Thyroid gland (tissue), 4 donors: Measurements from ENCODE around the gene SGSH.

Experiments used
- POLR2A ChIP-seq, 2 donors: fragments of 450-650 bp; IDR thresholded peaks; one replicate each; pipeline ENCODE4 v1.6.1; 2017; ENCODE audit warnings: antibody characterized with exemption in 2 of 2, mild to moderate bottlenecking in 2 of 2, moderate library complexity in 1 of 2
- TF ChIP-seq, protein P1 (sequence below), 6 experiments: fragments of 200-600 bp in 3 of 6; fragments of 450-650 bp in 3 of 6; sonication (generic) in 3 of 6; IDR thresholded peaks; one replicate each; pipeline ENCODE4 v1.5.1; 2016 to 2019; ENCODE audit warnings: antibody characterized with exemption in 6 of 6, mild to moderate bottlenecking in 2 of 6, inconsistent platforms in 1 of 6, moderate library complexity in 1 of 6

GRCh38 chr17:80216473-80217456 is 3.4 kb downstream of the SGSH start:
- TF ChIP-seq, protein P1, sequence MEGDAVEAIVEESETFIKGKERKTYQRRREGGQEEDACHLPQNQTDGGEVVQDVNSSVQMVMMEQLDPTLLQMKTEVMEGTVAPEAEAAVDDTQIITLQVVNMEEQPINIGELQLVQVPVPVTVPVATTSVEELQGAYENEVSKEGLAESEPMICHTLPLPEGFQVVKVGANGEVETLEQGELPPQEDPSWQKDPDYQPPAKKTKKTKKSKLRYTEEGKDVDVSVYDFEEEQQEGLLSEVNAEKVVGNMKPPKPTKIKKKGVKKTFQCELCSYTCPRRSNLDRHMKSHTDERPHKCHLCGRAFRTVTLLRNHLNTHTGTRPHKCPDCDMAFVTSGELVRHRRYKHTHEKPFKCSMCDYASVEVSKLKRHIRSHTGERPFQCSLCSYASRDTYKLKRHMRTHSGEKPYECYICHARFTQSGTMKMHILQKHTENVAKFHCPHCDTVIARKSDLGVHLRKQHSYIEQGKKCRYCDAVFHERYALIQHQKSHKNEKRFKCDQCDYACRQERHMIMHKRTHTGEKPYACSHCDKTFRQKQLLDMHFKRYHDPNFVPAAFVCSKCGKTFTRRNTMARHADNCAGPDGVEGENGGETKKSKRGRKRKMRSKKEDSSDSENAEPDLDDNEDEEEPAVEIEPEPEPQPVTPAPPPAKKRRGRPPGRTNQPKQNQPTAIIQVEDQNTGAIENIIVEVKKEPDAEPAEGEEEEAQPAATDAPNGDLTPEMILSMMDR (IDR thresholded peaks at IDR 0.05), result no peak
- no peak for TF ChIP-seq POLR2A (IDR thresholded peaks at IDR 0.05)
